ENCODE data around the gene ARHGAP33.

GRCh38 chr19:35786299-35787160, 11.2 kb downstream of the ARHGAP33 start:
- TF ChIP-seq EZH2 (IDR thresholded peaks at IDR 0.05; ENCODE audit: borderline replicate concordance, low read depth, low read length, severe bottlenecking) (no peak), POLR2AphosphoS5 (IDR thresholded peaks at IDR 0.05; ENCODE audit: insufficient read depth, low read depth, low read length) (no peak), MYC (IDR thresholded peaks at IDR 0.05; ENCODE audit: low read depth, low read length) (no peak)
- TF ChIP-seq, protein P1, sequence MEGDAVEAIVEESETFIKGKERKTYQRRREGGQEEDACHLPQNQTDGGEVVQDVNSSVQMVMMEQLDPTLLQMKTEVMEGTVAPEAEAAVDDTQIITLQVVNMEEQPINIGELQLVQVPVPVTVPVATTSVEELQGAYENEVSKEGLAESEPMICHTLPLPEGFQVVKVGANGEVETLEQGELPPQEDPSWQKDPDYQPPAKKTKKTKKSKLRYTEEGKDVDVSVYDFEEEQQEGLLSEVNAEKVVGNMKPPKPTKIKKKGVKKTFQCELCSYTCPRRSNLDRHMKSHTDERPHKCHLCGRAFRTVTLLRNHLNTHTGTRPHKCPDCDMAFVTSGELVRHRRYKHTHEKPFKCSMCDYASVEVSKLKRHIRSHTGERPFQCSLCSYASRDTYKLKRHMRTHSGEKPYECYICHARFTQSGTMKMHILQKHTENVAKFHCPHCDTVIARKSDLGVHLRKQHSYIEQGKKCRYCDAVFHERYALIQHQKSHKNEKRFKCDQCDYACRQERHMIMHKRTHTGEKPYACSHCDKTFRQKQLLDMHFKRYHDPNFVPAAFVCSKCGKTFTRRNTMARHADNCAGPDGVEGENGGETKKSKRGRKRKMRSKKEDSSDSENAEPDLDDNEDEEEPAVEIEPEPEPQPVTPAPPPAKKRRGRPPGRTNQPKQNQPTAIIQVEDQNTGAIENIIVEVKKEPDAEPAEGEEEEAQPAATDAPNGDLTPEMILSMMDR (IDR thresholded peaks at IDR 0.05; ENCODE audit: extremely low read depth in 1 of 2, insufficient read depth in 1 of 2, low read depth in 1 of 2, low read length in 2 of 2), result no peak
- TF ChIP-seq, protein P2, sequence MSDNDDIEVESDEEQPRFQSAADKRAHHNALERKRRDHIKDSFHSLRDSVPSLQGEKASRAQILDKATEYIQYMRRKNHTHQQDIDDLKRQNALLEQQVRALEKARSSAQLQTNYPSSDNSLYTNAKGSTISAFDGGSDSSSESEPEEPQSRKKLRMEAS (IDR thresholded peaks at IDR 0.05; ENCODE audit: insufficient read depth, insufficient read length), result no peak

Measured in endothelial cell of umbilical vein (primary cell).